ENCODE data around the gene OCA2. TPM values are rescaled to one million over a fixed set of nuclear protein-coding genes. Genes with fewer than 3 reads are reported as not detected.

OCA2 gene
- total RNA-seq, 2 experiments from 2014 or later, result not detected

GRCh38 chr15:27790270-27790669 is 308.8 kb downstream of the OCA2 start:
- Histone ChIP-seq H3K9me3 (ENCODE audit: low read length) (no peaks in the 10 kb centered on the region), H3K27ac (ENCODE audit: low read depth, low read length, poor library complexity, severe bottlenecking) (no peak overlapping the region), H3K4me3 (ENCODE audit: low read depth, low read length, poor library complexity, severe bottlenecking) (no peak overlapping the region), H3K36me3 (ENCODE audit: insufficient read depth, low read length) (no peaks in the 10 kb centered on the region), H4K20me1 (ENCODE audit: insufficient read depth, low read length) (no peaks in the 10 kb centered on the region), H3K4me1 (ENCODE audit: insufficient read depth, low read length, poor library complexity, severe bottlenecking) (no peaks in the 10 kb centered on the region), H3K9me2 (ENCODE audit: insufficient read depth, low read length) (no peaks in the 10 kb centered on the region), H2AFZ (ENCODE audit: low read length) (no peak overlapping the region), H3K4me2 (ENCODE audit: low read length) (no peak overlapping the region), H3K79me2 (ENCODE audit: insufficient read depth, low read depth, low read length) (no peaks in the 10 kb centered on the region)
- ChIA-PET CTCF (ENCODE audit: unreplicated experiment) (no interaction called here), POLR2A (no interaction called here)
- no TSS peak for BruUV-seq (replicated peaks)
- TF ChIP-seq EZH2phosphoT487 (IDR thresholded peaks at IDR 0.05; ENCODE audit: borderline replicate concordance, low read depth, low read length) (no peak), CTCF (conservative IDR thresholded peaks at IDR 0.05; ENCODE audit: low read length) (no peak)
- no peak for DNase-seq (ENCODE audit: low spot score)
- intact Hi-C loops (cut with micrococcal nuclease; ENCODE audit: unreplicated experiment), result no loop called here

GRCh38 chr15:27787931-27788330 is 311.2 kb downstream of the OCA2 start:
- no peaks in the 10 kb centered on the region for H3K79me2 ChIP-seq (ENCODE audit: insufficient read depth, low read depth, low read length)
- H3K36me3 ChIP-seq (ENCODE audit: insufficient read depth, low read length), result no peaks in the 10 kb centered on the region
- DNase-seq (ENCODE audit: low spot score), result no peak
- no peaks in the 10 kb centered on the region for H3K9me3 ChIP-seq (ENCODE audit: low read length)
- H4K20me1 ChIP-seq (ENCODE audit: insufficient read depth, low read length), result no peaks in the 10 kb centered on the region
- no peak overlapping the region for H2AFZ ChIP-seq (ENCODE audit: low read length)
- H3K4me3 ChIP-seq (ENCODE audit: low read depth, low read length, poor library complexity, severe bottlenecking), result no peak overlapping the region
- BruUV-seq (replicated peaks), result no TSS peak
- TF ChIP-seq CTCF (conservative IDR thresholded peaks at IDR 0.05; ENCODE audit: low read length), result no peak
- no peak for TF ChIP-seq EZH2phosphoT487 (IDR thresholded peaks at IDR 0.05; ENCODE audit: borderline replicate concordance, low read depth, low read length)
- intact Hi-C loops (cut with micrococcal nuclease; ENCODE audit: unreplicated experiment), result no loop called here
- POLR2A ChIA-PET, result no interaction called here
- H3K9me2 ChIP-seq (ENCODE audit: insufficient read depth, low read length), result no peaks in the 10 kb centered on the region
- H3K4me2 ChIP-seq (ENCODE audit: low read length), result no peak overlapping the region
- H3K27ac ChIP-seq (ENCODE audit: low read depth, low read length, poor library complexity, severe bottlenecking), result no peak overlapping the region
- CTCF ChIA-PET (ENCODE audit: unreplicated experiment), result no interaction called here
- no peaks in the 10 kb centered on the region for H3K4me1 ChIP-seq (ENCODE audit: insufficient read depth, low read length, poor library complexity, severe bottlenecking)

- H3K36me3 ChIP-seq (ENCODE audit: insufficient read depth, low read length), result no peaks in the 10 kb centered on the region
- H3K27ac ChIP-seq (ENCODE audit: low read depth, low read length, poor library complexity, severe bottlenecking), result no peak overlapping the region
- H3K79me2 ChIP-seq (ENCODE audit: insufficient read depth, low read depth, low read length), result no peaks in the 10 kb centered on the region
- no peaks in the 10 kb centered on the region for H4K20me1 ChIP-seq (ENCODE audit: insufficient read depth, low read length)
- ChIA-PET CTCF (ENCODE audit: unreplicated experiment) (no interaction called here), POLR2A (interaction anchor here (0.5 to 0.6 kb wide), 2 partner anchors 193 to 838 kb away, joined by 3 to 4 read pairs; no protein-coding TSS in a partner anchor)
- H3K4me1 ChIP-seq (ENCODE audit: insufficient read depth, low read length, poor library complexity, severe bottlenecking), result no peaks in the 10 kb centered on the region
- TF ChIP-seq CTCF (conservative IDR thresholded peaks at IDR 0.05; ENCODE audit: low read length), result no peak
- no peak for TF ChIP-seq EZH2phosphoT487 (IDR thresholded peaks at IDR 0.05; ENCODE audit: borderline replicate concordance, low read depth, low read length)
- no peaks in the 10 kb centered on the region for H3K9me2 ChIP-seq (ENCODE audit: insufficient read depth, low read length)
- no peak overlapping the region for H3K4me3 ChIP-seq (ENCODE audit: low read depth, low read length, poor library complexity, severe bottlenecking)
- intact Hi-C loops (cut with micrococcal nuclease; ENCODE audit: unreplicated experiment), result no loop called here
- BruUV-seq (replicated peaks), result no TSS peak
- no peak overlapping the region for H3K4me2 ChIP-seq (ENCODE audit: low read length)
- no peaks in the 10 kb centered on the region for H3K9me3 ChIP-seq (ENCODE audit: low read length)
- no peak for DNase-seq (ENCODE audit: low spot score)
- H2AFZ ChIP-seq (ENCODE audit: low read length), result no peak overlapping the region
Observed at GRCh38 chr15:27784107-27784506, 315.0 kb downstream of the OCA2 start.
